ACHN (cell line): ENCODE data around the gene IFNL1.

Experiments
- DNase-seq: peaks from one replicate; pipeline ENCODE4 v3.0.0-alpha.2; 2015
- in situ Hi-C: cut with HindIII; loops from 2 replicates; pipeline ENCODE4 v1.10.0; 2017; ENCODE audit warnings: low sequenced_read_pairs, low pct_ligation_motif_present, low pct_unique_long_range_greater_than_20kb

Gene IFNL1

GRCh38 chr19:39345956-39346355 lies 49.7 kb downstream of the IFNL1 start:
- DNase-seq, result no peak
- in situ Hi-C loops, result no loop called here

GRCh38 chr19:39347332-39348164 lies 51.3 kb downstream of the IFNL1 start:
- no peak for DNase-seq
- in situ Hi-C loops, result no loop called here
